Measurements from ENCODE around the gene ANKDD1A. TPM values are rescaled to one million over a fixed set of nuclear protein-coding genes. Genes with fewer than 3 reads are reported as not detected.
A peak's percentile ranks its signal among the peaks of the same experiment; 100 is the strongest.

ANKDD1A gene
- 1.9 and 2.0 TPM in 2 replicates for polyA plus RNA-seq (2013)

GRCh38 chr15:64911311-64912186 is at the start of gene ANKDD1A:
Gene ANKDD1A, plus strand, starts transcription at chr15:64911902. Its CDS starts 29 bp downstream, at chr15:64911931.
- Histone ChIP-seq H3K79me1 (ENCODE audit: low read length) (no peaks in the 10 kb centered on the region), H2BK5ac (ENCODE audit: low read depth, low read length, poor library complexity) (no peak within 1 kb of the TSS), H3K27me3 (ENCODE audit: insufficient read depth, low read length) (peaks cover 6% of the 10 kb centered on the region), H3K4me1 (ENCODE audit: control insufficient read depth in 1 of 2, insufficient read depth in 2 of 2, low read length in 2 of 2) (peaks cover 4 to 8% of the 10 kb centered on the region in 2 experiments), H4K91ac (ENCODE audit: low read depth, low read length) (peak within 1 kb of the TSS; percentile 13), H3K27ac (ENCODE audit: low read depth, low read length) (no peak within 1 kb of the TSS), H3K18ac (ENCODE audit: low read length) (no peak within 1 kb of the TSS), H2AFZ (ENCODE audit: insufficient read depth, low read length, poor library complexity) (peak within 1 kb of the TSS; percentile 74), H4K8ac (ENCODE audit: low read depth, low read length) (peak within 1 kb of the TSS; percentile 6), H3K36me3 (ENCODE audit: control insufficient read depth in 1 of 2, insufficient read depth in 2 of 2, low read length in 2 of 2) (no peaks in the 10 kb centered on the region), H3K79me2 (ENCODE audit: control insufficient read depth, insufficient read depth, low read length, poor library complexity) (no peaks in the 10 kb centered on the region), H3K4ac (ENCODE audit: low read depth, low read length) (no peak within 1 kb of the TSS), H3K23ac (ENCODE audit: low read length) (no peak within 1 kb of the TSS), H3K14ac (ENCODE audit: low read length) (no peak within 1 kb of the TSS), H3K9me3 (ENCODE audit: insufficient read depth, low read depth, low read length) (peaks cover 2% of the 10 kb centered on the region), H4K12ac (ENCODE audit: low read depth, low read length) (peak within 1 kb of the TSS; percentile 9), H2BK120ac (ENCODE audit: insufficient read depth, low read length, poor library complexity) (no peak within 1 kb of the TSS), H2AK5ac (ENCODE audit: low read length) (no peak within 1 kb of the TSS), H2BK12ac (ENCODE audit: low read length) (no peak within 1 kb of the TSS), H3K4me2 (ENCODE audit: low read length) (peak within 1 kb of the TSS; percentile 85), H3K9ac (ENCODE audit: low read length) (no peak within 1 kb of the TSS), H3K4me3 (ENCODE audit: low read depth, low read length) (peak within 1 kb of the TSS; percentile 67)
- WGBS (ENCODE audit: extremely low coverage, insufficient coverage, insufficient read length) = no CpG with 5 or more reads among the region's 72 CpGs
- DNase-seq = peak; percentile 38 to 69

GRCh38 chr15:64861960-64862359 is 49.7 kb upstream of the ANKDD1A start:
- no peak overlapping the region for H4K8ac ChIP-seq (ENCODE audit: low read depth, low read length)
- H3K27me3 ChIP-seq (ENCODE audit: insufficient read depth, low read length) = no peaks in the 10 kb centered on the region
- H3K4ac ChIP-seq (ENCODE audit: low read depth, low read length) = no peak overlapping the region
- H2BK5ac ChIP-seq (ENCODE audit: low read depth, low read length, poor library complexity) = no peak overlapping the region
- no peak overlapping the region for H3K23ac ChIP-seq (ENCODE audit: low read length)
- peaks cover 12 to 13% of the 10 kb centered on the region in 2 experiments for H3K4me1 ChIP-seq (ENCODE audit: control insufficient read depth in 1 of 2, insufficient read depth in 2 of 2, low read length in 2 of 2)
- no peak overlapping the region for H2AFZ ChIP-seq (ENCODE audit: insufficient read depth, low read length, poor library complexity)
- H3K4me2 ChIP-seq (ENCODE audit: low read length) = no peak overlapping the region
- peaks cover 7% of the 10 kb centered on the region for H3K79me1 ChIP-seq (ENCODE audit: low read length)
- no peak overlapping the region for H3K9ac ChIP-seq (ENCODE audit: low read length)
- WGBS (ENCODE audit: extremely low coverage, insufficient coverage, insufficient read length) = no CpG with 5 or more reads among the region's 4 CpGs
- no peak overlapping the region for H2BK120ac ChIP-seq (ENCODE audit: insufficient read depth, low read length, poor library complexity)
- H3K4me3 ChIP-seq (ENCODE audit: low read depth, low read length) = no peak overlapping the region
- H3K27ac ChIP-seq (ENCODE audit: low read depth, low read length) = no peak overlapping the region
- H3K18ac ChIP-seq (ENCODE audit: low read length) = no peak overlapping the region
- H4K12ac ChIP-seq (ENCODE audit: low read depth, low read length) = no peak overlapping the region
- peaks cover 1% of the 10 kb centered on the region for H3K9me3 ChIP-seq (ENCODE audit: insufficient read depth, low read depth, low read length)
- H2BK12ac ChIP-seq (ENCODE audit: low read length) = no peak overlapping the region
- DNase-seq = no peak
- H4K91ac ChIP-seq (ENCODE audit: low read depth, low read length) = no peak overlapping the region
- peaks cover under 1% of the 10 kb centered on the region for H3K79me2 ChIP-seq (ENCODE audit: control insufficient read depth, insufficient read depth, low read length, poor library complexity)
- peaks cover 51 to 53% of the 10 kb centered on the region in 2 experiments for H3K36me3 ChIP-seq (ENCODE audit: control insufficient read depth in 1 of 2, insufficient read depth in 2 of 2, low read length in 2 of 2)
- H3K14ac ChIP-seq (ENCODE audit: low read length) = no peak overlapping the region
- H2AK5ac ChIP-seq (ENCODE audit: low read length) = no peak overlapping the region

DNA sequence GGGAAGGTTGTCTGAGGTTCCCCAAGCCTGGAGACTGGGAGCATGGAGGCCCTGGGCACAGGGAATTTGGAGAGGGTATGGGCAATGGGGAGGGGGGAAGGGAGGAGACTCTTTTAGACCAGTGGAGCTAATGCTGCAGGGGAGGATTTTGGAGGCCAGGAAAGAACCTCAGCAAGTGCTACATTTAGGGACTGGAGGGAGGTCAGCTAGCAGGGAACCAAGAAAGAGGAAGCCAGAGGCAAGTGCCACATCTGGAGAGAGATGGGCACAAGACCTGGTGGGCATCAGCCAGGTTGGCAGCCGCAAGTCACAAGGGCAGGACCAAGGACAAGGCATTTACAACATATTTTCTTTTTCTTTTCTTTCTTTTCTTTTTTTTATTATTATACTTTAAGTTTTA is 49.3 kb upstream of the ANKDD1A start:
- H3K23ac ChIP-seq (ENCODE audit: low read length) = no peak overlapping the region
- no peak overlapping the region for H4K8ac ChIP-seq (ENCODE audit: low read depth, low read length)
- H2AK5ac ChIP-seq (ENCODE audit: low read length) = no peak overlapping the region
- H3K36me3 ChIP-seq (ENCODE audit: control insufficient read depth in 1 of 2, insufficient read depth in 2 of 2, low read length in 2 of 2) = peaks cover 55 to 57% of the 10 kb centered on the region in 2 experiments
- no peak overlapping the region for H2BK5ac ChIP-seq (ENCODE audit: low read depth, low read length, poor library complexity)
- no peak overlapping the region for H3K27ac ChIP-seq (ENCODE audit: low read depth, low read length)
- no peaks in the 10 kb centered on the region for H3K27me3 ChIP-seq (ENCODE audit: insufficient read depth, low read length)
- H3K18ac ChIP-seq (ENCODE audit: low read length) = no peak overlapping the region
- no peak overlapping the region for H3K4me3 ChIP-seq (ENCODE audit: low read depth, low read length)
- WGBS (ENCODE audit: extremely low coverage, insufficient coverage, insufficient read length) = no CpG with 5 or more reads among the region's 1 CpG
- H3K4ac ChIP-seq (ENCODE audit: low read depth, low read length) = no peak overlapping the region
- no peak overlapping the region for H3K4me2 ChIP-seq (ENCODE audit: low read length)
- H4K12ac ChIP-seq (ENCODE audit: low read depth, low read length) = no peak overlapping the region
- peaks cover 4% of the 10 kb centered on the region for H3K79me1 ChIP-seq (ENCODE audit: low read length)
- no peak overlapping the region for H4K91ac ChIP-seq (ENCODE audit: low read depth, low read length)
- no peak overlapping the region for H2BK12ac ChIP-seq (ENCODE audit: low read length)
- no peak overlapping the region for H2BK120ac ChIP-seq (ENCODE audit: insufficient read depth, low read length, poor library complexity)
- H3K4me1 ChIP-seq (ENCODE audit: control insufficient read depth in 1 of 2, insufficient read depth in 2 of 2, low read length in 2 of 2) = peaks cover 9 to 10% of the 10 kb centered on the region in 2 experiments
- peaks cover 1% of the 10 kb centered on the region for H3K9me3 ChIP-seq (ENCODE audit: insufficient read depth, low read depth, low read length)
- H3K14ac ChIP-seq (ENCODE audit: low read length) = no peak overlapping the region
- no peak overlapping the region for H3K9ac ChIP-seq (ENCODE audit: low read length)
- DNase-seq = no peak
- H3K79me2 ChIP-seq (ENCODE audit: control insufficient read depth, insufficient read depth, low read length, poor library complexity) = no peaks in the 10 kb centered on the region
- no peak overlapping the region for H2AFZ ChIP-seq (ENCODE audit: insufficient read depth, low read length, poor library complexity)

DNA sequence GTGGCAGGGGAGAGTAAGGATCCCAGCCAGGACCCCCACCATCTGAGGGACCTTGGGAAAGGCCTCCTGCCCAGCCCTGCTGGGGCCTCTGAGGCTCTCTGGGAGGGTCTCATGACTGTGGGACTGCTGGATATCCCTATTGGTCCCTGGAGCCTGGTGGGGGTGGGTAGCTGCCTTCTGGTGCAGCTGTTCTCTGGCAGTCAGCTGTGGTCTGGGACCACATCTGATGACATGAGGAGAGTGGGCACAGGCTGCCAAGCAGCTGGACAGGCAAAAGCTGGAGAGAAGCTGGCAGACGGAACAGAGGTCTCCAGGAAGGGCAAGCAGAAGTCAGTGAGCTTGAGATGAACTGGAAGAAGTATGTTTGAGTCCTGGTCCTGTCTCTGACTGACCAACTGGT is 47.6 kb upstream of the ANKDD1A start:
- no peak overlapping the region for H3K18ac ChIP-seq (ENCODE audit: low read length)
- H4K12ac ChIP-seq (ENCODE audit: low read depth, low read length) = no peak overlapping the region
- H3K4me1 ChIP-seq (ENCODE audit: control insufficient read depth in 1 of 2, insufficient read depth in 2 of 2, low read length in 2 of 2) = peaks cover 3 to 5% of the 10 kb centered on the region in 2 experiments
- no peak overlapping the region for H2BK120ac ChIP-seq (ENCODE audit: insufficient read depth, low read length, poor library complexity)
- no peak overlapping the region for H3K4ac ChIP-seq (ENCODE audit: low read depth, low read length)
- no peak for DNase-seq
- H2BK5ac ChIP-seq (ENCODE audit: low read depth, low read length, poor library complexity) = no peak overlapping the region
- no peak overlapping the region for H3K14ac ChIP-seq (ENCODE audit: low read length)
- no peak overlapping the region for H2AFZ ChIP-seq (ENCODE audit: insufficient read depth, low read length, poor library complexity)
- H3K4me3 ChIP-seq (ENCODE audit: low read depth, low read length) = no peak overlapping the region
- no peak overlapping the region for H4K91ac ChIP-seq (ENCODE audit: low read depth, low read length)
- H3K79me2 ChIP-seq (ENCODE audit: control insufficient read depth, insufficient read depth, low read length, poor library complexity) = no peaks in the 10 kb centered on the region
- no peak overlapping the region for H3K4me2 ChIP-seq (ENCODE audit: low read length)
- peaks cover 1% of the 10 kb centered on the region for H3K9me3 ChIP-seq (ENCODE audit: insufficient read depth, low read depth, low read length)
- no peaks in the 10 kb centered on the region for H3K79me1 ChIP-seq (ENCODE audit: low read length)
- no peak overlapping the region for H2BK12ac ChIP-seq (ENCODE audit: low read length)
- no peak overlapping the region for H4K8ac ChIP-seq (ENCODE audit: low read depth, low read length)
- no CpG with 5 or more reads among the region's 1 CpG for WGBS (ENCODE audit: extremely low coverage, insufficient coverage, insufficient read length)
- no peak overlapping the region for H2AK5ac ChIP-seq (ENCODE audit: low read length)
- no peak overlapping the region for H3K27ac ChIP-seq (ENCODE audit: low read depth, low read length)
- H3K23ac ChIP-seq (ENCODE audit: low read length) = no peak overlapping the region
- H3K36me3 ChIP-seq (ENCODE audit: control insufficient read depth in 1 of 2, insufficient read depth in 2 of 2, low read length in 2 of 2) = peaks cover 56 to 60% of the 10 kb centered on the region in 2 experiments
- no peak overlapping the region for H3K9ac ChIP-seq (ENCODE audit: low read length)
- H3K27me3 ChIP-seq (ENCODE audit: insufficient read depth, low read length) = no peaks in the 10 kb centered on the region
